NCI-H226 (cell line): ENCODE results near the gene SUZ12.
"Not testable (repeated sequence)": the region's sequence is repeated elsewhere in the genome, so short reads cannot be mapped to it uniquely, and the experiment has no call there.

Experiments
- DNase-seq: peaks from one replicate; pipeline ENCODE4 v3.0.0-alpha.2; 2015

Gene SUZ12

DNA sequence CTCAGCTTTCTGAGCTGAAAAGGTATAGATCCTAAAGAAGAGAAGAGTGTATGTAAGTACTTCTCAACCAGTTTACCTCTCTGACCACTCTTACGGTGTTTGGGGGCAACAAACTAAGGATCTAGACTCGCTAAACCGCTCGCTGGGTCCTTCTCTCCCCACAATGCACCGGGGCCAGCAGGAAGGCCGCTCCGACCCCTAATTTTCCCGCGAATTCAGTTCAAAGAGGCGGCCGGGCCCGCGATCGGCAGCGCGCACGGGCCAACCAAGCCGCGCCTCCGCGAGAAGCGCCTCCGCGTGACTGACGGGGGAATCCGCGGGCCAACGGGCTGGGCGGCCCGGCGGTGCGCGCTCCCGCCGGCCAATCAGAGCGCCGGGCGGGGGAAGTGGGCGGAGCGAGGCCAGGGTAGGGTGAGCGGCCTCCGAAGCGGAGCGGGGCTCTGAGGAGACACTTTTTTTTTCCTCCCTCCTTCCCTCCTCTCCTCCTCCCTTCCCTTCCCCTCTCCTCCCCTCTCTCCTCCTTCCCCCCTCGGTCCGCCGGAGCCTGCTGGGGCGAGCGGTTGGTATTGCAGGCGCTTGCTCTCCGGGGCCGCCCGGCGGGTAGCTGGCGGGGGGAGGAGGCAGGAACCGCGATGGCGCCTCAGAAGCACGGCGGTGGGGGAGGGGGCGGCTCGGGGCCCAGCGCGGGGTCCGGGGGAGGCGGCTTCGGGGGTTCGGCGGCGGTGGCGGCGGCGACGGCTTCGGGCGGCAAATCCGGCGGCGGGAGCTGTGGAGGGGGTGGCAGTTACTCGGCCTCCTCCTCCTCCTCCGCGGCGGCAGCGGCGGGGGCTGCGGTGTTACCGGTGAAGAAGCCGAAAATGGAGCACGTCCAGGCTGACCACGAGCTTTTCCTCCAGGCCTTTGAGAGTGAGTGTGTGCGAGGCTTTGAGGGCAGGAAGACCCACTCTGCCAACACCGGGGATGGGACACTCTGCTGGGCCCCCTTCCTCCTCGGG is at the start of gene SUZ12:
Gene SUZ12, plus strand, starts transcription at position 393 of the 995 bp plus-strand sequence. Its CDS starts 240 bp downstream, at position 633.
- peak; percentile 83 for DNase-seq

DNA sequence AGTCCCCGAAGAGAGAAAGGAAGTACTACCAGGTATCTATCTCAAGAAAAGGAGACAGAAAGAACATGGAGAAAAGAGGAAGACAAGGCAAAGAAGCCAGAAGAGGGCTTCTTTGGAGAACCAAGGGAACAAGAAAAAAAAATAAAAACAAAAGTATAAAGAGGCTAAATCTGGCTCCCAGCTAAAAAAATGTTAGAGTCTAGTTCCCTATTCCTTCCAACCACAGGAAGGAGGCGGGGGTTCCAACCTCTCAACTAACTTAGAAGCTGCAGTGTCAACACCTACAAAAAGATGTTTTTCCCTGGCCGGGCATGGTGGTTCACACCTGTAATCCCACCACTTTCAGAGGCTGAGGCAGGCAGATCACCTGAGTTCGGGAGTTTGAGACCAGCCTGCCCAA is 48.7 kb upstream of the SUZ12 start:
- DNase-seq, result no peak

DNA sequence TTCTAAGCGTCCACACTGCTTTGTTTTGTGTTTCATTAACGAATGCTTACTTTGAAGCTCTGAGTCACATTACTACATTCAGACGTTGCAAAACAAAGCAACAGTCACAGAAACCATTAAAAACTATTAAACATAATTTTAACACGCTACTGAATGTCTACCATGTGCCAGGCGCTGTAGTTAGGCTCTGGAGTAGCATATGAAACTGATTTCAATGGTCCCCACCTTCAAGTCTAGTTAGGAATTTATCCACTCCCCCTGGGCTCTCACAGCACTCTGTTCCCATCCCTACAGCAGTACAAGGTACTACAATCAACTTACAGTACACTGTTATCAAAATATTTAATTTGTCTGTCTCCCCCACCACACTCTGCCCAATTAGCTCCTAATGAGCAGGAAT is 35.9 kb upstream of the SUZ12 start:
- no peak for DNase-seq

DNA sequence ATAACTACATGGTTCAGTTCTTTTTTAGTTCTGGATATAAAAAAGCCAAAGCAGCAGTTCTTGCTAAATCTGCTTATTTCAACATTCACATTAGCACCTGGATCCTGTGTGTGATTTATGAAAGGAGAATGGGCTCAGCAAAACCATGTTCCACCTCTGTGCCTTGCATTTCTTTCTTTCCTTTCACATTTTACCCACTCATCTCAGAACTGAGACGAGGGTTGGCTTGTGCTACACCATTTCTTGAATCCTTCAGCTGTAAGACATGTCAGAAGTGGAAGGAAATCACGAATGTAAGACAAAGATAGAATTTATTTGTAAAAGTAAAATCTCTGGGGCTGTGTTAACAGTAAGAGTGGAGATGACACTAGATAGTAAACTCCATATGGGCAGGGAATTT is 34.1 kb upstream of the SUZ12 start:
- DNase-seq, result no peak

DNA sequence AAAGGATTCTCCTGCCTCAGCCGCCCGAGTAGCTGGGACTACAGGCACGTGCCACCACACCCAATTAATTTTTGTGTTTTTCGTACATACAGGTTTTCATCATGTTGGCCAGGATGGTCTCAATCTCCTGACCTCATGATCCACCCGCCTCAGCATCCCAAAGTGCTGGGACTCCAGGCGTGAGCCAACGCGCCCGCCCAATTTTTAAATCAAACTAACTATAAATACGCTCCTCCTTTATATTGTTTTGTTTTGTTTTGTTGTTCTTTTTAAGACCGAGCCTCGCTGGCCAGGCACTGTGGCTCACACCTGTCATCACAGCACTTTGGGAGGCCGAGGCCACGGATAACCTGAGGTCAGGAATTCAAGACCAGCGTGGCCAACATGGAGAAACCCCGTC is 33.4 kb upstream of the SUZ12 start:
- DNase-seq, result no peak

DNA sequence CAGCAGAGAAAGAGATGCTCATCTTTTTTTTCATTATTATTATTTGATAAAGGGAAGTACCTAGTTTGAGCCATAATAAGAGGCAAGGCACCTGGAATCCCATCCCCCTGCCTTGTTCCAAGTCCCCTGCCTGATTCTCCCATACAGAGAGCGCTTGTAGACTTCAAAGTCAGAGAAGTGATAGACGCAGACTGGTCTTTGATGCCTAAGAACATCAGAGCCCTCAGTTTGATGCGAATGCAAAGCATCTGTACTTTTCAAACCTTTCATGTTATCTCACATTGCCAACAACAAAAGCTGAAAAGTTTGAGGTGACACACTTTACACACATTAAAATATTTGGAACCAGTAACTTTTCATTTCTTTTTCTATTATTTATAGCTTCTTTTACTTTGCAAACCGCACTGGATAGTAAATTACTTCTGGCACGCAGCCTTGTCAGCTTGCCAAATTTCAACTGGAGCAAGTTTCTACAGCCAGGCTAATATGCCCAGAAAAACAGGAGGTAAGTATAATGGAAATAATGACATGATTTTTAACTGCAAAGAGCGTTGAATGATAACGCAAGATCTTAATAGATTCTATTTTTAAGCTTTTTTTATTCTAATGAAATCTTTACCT is 29.4 kb upstream of the SUZ12 start:
- DNase-seq, result no peak

DNA sequence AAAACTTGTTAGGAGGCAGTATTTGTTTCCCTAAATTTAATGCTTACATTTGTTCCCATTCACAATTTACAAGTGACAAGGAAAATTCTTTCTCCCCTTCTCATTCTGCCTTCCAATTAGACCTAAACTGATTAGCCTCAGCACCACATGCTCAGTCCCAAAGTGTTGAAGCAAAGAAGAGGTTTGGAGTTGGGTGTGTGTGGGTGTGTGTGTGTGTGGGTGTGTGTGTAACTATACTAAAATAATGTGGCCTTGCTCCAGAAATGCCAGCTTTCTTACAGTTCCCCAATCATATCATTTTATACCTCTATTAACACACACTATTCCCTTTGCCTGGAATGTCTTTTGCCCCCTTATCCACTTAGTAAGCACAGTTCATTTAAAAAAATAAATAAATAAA is 28.4 kb upstream of the SUZ12 start:
- DNase-seq, result no peak

DNA sequence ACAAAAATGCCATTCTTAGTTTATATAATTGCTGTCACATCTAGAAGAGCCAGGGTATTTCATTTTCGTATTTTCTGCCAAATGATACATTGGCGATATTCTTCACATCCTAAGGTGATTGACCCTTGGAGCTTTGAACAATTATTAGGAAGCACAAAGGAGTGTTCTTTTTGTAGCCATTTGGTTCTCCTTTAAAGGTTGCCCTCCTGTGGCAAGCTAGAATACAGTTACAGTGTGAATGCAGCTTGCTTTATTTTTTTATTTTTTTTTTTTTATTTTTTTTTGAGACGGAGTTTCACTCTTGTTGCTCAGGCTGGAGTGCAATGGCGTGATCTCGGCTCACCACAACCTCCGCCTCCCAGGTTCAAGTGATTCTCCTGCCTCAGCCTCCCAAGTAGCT is 24.1 kb upstream of the SUZ12 start:
- DNase-seq, result not testable (repeated sequence)

DNA sequence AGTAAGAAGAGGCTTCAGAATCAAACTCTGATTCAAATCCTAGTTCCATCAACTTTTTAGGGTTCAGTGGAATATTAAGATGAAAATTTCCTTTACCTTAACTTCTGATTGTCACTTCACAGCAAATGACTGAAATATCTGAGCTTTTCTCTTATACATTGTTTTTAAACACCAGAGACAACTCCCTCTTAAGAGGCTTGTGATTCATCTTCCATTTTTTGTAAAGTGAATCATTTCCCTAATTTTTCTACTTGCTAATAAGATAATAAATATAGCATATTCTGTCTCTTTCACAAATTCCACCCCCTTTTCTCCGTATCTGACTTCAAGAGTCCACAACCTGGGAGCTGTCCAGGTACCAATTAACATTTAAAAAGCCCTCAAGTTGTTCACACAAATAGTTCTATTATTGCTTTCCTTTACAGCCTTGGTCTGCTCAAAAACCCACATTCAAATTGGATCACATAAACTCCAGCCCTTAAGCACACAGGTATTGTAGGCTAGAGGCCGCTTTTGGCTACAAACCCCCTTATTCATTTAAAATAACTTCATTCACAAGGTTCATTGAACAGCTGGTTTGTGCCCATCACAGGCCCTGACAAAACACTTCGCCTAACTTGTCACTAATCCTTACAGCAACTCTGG is 21.2 kb upstream of the SUZ12 start:
- no peak for DNase-seq

DNA sequence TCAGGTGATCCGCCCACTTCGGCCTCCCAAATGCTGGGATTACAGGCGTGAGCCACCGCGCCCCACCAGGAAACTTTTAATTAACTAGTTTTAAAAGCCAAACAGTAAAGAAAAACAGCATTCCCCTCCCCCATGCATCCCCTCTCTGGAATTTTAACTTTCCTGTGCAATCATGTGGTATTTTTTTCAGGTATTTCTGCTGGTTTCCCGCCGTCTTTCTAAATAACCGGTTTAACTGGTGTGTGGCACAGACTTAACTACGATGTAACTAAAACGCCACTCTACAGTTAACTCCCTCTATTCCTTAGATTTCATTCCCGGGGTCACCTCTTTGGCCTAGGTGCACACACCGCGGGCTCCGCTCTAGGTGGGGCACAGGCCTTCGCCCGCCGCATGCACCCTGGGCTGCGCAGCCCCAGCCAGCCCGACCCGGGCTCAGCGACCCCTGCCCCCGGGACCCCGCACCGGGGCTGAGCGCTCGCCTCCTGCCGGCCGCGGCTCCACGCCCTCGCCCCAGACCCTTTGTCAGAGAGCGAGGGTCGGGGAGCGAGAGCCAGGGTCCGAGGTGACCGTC is 20.2 kb upstream of the SUZ12 start:
- DNase-seq, result no peak

DNA sequence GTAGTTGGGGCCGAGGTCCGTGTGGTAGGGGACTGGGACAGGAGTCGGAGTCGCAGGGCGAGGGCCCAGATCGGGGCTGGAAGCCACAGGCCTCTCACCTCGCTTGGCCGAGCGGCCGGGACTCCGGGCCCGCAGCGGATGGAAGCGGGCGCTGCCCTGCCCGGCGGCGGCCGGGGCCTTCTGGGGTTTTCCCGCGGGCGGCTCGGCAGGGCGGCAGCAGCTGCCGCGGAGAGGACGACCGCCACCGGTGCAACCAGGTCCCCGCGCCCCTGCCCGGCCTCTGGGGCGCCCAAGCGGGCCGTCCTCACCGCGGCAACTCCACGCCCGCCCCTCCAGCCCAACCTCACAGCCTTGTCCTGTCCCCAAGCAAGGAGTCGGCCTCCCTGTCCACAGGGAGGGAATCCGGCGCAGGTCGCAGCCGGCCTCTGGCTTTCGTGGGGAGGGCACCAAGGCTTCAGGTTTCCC is 19.7 kb upstream of the SUZ12 start:
- DNase-seq, result no peak

DNA sequence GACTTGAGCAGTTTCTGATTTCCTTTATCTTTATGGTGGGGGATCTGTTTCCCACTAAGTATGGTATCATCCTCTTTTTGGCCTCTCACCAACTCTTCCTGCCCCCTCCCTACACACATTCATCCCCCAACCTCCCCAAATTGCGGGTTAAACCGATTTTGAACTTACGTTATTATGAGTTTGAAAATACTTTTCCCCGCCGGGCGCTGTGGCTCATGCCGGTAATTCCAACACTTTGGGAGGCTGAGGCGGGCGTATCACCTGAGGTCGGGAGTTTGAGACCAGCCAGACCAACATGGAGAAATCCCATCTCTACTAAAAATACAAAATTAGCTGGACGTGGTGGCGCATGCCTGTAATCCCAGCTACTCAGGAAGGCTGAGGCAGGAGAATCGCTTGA is 19.1 kb upstream of the SUZ12 start:
- DNase-seq, result not testable (repeated sequence)

DNA sequence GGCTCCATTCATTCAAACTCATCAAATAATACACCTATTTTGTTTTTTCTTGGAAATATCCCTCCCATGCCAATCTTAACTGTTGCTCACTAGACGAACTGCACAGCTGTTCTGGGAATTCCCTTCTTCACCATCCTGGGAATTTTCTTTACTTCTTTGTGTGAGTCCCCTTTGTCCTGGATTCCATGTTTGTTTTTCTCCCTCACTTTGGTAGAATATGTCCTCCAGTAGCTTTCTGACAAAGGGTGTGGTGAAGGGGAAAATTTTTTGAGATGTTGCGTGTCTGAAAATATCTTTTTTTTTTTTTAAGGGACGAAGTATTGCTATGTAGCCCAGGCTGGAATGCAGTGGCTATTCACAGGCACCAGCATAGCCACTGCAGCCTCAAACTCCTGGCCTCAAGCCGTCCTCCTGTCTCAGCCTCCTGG is 18.1 kb upstream of the SUZ12 start:
- DNase-seq, result no peak

DNA sequence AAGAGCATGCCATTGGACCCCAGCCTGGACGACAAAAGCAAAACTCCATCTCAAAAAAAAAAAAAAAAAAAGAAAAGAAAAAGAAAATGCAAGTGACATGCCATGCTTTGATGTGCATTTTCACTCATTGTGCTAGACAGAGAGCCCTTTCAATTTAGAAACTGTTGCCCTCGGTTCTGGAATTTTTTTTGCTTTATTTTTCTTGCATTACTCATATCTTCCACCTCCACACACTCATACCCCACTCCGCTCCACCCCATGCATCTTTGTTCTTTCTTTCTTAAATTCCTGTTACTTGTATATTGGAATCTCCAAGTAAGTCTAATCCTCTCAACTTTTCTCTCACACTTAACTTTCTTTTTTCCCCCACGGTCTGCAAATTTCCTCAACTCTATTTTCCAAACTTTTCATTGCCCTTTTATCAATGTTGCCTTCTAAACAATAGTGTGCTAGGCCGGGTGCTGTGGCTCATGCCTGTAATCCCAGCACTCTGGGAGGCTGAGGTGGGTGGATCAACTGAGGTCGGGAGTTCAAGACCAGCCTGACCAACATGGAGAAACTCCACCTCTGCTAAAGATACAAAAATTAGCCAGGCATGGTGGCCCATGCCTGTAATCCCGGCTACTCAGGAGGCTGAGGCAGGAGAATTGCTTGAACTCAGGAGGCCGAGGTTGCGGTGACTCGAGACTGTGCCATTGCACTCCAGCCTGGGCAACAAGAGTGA is 16.8 kb upstream of the SUZ12 start:
- DNase-seq, result no peak

DNA sequence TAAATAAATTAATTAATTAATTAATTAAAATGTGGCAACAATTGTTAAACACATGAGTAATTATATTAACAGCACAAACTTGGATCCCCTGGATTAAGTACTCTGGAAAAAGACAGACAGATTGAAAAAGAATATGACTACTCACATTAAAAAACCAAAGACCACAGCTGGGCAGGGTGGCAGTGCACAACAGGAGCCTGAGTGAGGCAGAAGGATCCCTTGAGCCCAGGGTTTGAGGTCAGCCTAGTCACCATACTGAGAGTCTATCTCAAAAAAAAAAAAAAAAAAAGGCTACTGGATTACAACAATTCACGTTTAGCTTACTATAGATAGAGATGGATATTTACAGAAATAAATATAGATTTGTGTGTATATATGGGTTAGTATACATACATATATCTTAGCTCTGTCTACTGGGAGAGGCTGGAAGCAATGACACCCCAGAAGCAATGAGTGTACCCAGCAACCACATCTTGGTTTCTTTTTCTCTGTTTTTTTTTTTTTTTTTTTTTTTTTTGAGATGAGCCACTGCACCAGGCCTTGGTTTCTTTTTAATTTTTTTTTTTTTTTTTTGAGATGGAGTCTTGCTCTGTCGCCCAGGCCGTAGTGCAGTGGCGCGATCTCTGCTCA is 10.6 kb upstream of the SUZ12 start:
- no peak for DNase-seq

DNA sequence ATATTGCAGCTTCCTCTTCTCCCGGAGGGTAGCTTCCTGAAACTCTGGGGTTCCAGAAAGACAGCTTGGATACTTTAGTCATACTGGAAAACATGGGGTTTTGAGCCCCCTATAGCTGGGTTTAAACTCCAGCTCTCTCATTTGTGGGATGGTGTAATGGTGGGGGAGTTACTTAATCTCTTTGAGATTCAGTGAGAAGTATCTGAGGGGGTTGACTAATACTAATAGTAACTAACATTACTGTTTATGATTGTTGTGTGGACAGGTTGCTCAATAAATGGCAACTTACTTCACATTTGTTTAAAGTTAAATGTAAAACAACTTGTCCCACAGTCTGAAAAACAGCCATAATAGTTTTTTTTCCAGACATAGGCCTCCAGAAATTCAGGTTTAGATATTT is 5.1 kb upstream of the SUZ12 start:
- DNase-seq, result no peak

DNA sequence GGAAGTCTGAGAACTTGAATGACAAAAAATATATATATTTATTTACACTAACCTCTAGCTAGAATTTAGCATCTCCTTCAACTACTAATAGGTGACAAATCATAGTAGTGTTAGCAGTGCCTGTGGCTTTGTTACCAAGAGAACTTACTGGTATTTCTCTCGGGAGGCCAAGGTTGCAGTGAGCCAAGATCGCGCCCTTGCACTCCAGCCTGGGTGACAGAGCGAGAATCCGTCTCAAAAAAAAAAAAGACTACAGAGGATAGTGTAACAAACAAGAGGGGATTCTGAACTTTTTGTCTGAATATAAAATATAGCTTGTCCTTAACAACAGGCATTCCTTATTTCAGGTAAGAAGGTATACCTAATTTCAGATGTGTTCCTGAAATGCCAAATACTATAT is 1.3 kb upstream of the SUZ12 start:
- DNase-seq, result no peak

DNA sequence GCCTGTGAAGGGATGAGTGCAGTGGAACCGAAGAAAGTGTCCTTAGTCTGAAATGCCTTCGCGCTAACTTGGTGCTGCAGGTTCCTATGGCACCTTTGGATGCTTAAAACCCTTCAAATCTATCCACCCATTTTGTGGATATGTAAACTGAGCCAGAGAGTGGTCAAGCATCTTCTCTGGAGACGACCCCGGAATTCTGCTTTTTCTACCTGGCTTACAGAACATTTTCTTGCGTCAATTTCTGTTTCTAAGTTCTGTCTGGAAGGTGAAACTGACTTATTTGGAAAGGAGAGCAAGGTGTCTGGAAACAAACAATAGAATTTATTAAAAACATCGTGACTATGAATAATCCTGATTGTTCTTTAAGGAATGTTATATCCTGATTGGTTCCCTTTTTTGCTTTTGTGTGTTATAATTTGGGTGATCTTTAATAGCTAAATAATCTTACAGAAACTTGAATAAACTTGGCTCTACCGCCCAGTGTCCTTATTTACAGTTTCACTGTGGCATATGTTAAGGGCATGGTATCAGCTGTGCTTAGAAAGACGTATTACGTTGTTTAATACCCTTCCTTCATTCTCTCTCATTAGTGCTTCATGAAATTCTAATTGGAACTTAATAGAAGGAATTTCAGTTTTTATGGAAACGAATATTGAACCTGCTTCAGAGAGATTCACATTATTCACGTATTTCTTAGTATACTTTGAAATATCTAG is 1.3 kb downstream of the SUZ12 start:
- not testable (repeated sequence) for DNase-seq

DNA sequence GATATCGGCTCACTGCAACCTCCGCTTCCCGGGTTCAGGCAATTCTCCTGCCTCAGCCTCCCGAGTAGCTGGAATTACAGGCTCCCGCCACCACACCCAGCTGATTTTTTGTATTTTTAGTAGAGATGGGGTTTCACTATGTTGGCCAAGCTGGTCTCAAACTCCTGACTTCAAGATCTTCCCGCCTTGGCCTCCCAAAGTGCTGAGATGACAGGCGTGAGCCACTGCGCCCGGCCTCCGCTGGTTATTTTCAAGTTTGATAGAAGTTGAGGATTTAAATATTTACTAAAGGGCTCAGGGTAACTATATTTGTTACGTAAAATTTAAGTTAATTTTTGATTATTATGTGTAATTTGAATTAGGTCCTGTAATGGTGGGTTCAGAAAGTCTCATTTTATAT is 5.1 kb downstream of the SUZ12 start:
- DNase-seq, result not testable (repeated sequence)

DNA sequence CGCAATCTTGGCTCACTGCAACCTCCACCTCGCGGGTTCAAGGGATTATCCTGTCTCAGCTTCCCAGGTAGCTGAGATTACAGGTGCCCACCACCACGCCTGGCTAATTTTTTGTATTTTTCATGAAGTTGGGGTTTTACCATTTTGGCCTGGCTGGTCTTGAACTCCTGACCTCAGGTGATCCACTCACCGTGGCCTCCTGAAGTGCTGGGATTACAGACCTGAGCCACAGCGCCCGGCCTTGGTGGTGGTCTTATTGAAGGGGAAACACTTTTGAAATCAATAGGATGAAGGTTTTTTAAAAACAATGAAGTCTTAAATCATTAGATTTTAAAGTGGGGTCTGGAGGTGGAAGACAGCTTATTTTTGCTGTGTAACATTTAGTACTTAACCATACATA is 5.6 kb downstream of the SUZ12 start:
- DNase-seq, result not testable (repeated sequence)

DNA sequence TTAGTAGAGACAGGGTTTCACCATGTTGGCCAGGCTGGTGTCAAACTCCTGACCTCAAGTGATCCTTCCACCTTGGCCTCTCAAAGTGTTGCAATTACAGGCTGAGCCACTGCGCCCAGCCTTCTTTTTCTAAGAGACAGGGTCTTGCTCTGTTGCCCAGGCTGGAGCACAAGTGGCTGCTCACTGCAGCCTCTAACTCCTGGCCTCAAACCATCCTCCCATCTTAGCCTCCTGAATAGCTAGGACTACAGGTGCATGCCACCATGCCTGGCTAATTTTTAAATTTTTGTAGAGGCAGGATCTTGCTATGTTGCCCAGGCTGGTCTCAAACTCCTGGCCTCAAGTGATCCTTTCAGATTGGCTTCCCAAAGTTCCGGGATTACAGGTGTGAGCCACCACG is 15.1 kb downstream of the SUZ12 start:
- not testable (repeated sequence) for DNase-seq
